ENCODE results near the gene XPNPEP3. TPM values are rescaled to one million over a fixed set of nuclear protein-coding genes. Genes with fewer than 3 reads are reported as not detected.
"Not testable (repeated sequence)": the region's sequence is repeated elsewhere in the genome, so short reads cannot be mapped to it uniquely, and the experiment has no call there.

Gene XPNPEP3
- total RNA-seq, 2 experiments from 2014 or later = 24.4 to 25.5 TPM

DNA sequence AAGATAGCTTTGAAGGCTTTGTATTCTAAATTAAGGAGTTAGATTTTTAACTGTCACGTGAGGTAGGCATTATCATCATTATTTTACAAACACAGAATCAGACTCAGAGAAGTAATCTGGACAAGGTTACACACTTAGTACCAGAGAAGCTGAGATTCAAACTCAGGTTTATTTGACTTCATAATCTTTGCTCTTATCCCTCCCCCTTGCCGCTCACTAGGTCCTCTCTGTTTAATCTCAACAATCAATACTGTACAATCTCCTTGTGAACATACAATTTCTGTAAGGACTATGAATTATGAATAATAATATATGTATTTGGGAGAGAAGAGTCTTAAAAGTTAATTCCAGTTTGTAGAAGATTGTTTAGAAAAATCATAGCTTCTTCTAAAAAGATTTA lies 10.2 kb downstream of the XPNPEP3 start:
- no peak for ATAC-seq
- H3K4me1 Mint-ChIP-seq (ENCODE audit: low read depth) = peaks cover 9% of the 10 kb centered on the region
- intact Hi-C loops (cut with micrococcal nuclease) = no loop called here
- no peaks in the 10 kb centered on the region for H3K9me3 Mint-ChIP-seq
- no peaks in the 10 kb centered on the region for H3K27me3 Mint-ChIP-seq
- peaks cover 9% of the 10 kb centered on the region for H3K36me3 Mint-ChIP-seq (ENCODE audit: low read depth)
- ChIA-PET CTCF (interaction anchor here (1.0 to 1.7 kb wide), 7 partner anchors 10 to 179 kb away, joined by 3 to 7 read pairs (median 4); partner anchors contain the start of genes ST13 and XPNPEP3), POLR2A (interaction anchor here (1.0 to 1.4 kb wide), 3 partner anchors 10 to 30 kb away, joined by 3 to 5 read pairs (median 5); partner anchors contain the start of gene XPNPEP3)
- DNase-seq = no peak
- no peak overlapping the region for H3K4me3 Mint-ChIP-seq
- H3K27ac Mint-ChIP-seq = no peak overlapping the region
- TF ChIP-seq, protein P1, sequence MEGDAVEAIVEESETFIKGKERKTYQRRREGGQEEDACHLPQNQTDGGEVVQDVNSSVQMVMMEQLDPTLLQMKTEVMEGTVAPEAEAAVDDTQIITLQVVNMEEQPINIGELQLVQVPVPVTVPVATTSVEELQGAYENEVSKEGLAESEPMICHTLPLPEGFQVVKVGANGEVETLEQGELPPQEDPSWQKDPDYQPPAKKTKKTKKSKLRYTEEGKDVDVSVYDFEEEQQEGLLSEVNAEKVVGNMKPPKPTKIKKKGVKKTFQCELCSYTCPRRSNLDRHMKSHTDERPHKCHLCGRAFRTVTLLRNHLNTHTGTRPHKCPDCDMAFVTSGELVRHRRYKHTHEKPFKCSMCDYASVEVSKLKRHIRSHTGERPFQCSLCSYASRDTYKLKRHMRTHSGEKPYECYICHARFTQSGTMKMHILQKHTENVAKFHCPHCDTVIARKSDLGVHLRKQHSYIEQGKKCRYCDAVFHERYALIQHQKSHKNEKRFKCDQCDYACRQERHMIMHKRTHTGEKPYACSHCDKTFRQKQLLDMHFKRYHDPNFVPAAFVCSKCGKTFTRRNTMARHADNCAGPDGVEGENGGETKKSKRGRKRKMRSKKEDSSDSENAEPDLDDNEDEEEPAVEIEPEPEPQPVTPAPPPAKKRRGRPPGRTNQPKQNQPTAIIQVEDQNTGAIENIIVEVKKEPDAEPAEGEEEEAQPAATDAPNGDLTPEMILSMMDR (IDR thresholded peaks at IDR 0.05) = no peak

DNA sequence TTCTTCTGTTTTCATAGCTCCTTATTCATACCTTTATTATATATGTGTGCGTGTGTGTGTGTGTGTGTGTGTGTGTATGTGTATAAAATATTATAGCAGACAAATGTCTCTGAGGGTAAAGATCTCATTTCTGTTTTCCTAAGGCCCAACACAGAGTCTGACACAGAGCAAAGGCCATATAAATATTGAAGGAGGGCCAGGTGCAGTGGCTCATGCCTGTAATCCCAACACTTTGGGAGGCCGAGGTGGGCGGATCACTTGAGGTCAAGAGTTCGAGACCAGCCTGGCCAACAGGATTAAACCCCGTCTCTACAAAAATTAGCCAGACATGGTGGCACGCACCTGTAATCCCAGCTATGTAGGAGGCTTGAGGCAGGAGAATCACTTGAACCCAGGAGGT lies 11.4 kb downstream of the XPNPEP3 start:
- H3K9me3 Mint-ChIP-seq, H3K4me3 Mint-ChIP-seq: not testable (repeated sequence)

GRCh38 chr22:40874016-40874415 lies 17.1 kb downstream of the XPNPEP3 start:
- intact Hi-C loops (cut with micrococcal nuclease) = no loop called here
- Mint-ChIP-seq H3K4me1 (ENCODE audit: low read depth) (no peaks in the 10 kb centered on the region), H3K27ac (no peak overlapping the region), H3K36me3 (ENCODE audit: low read depth) (peaks cover 7% of the 10 kb centered on the region), H3K27me3 (no peaks in the 10 kb centered on the region), H3K9me3 (no peaks in the 10 kb centered on the region), H3K4me3 (no peak overlapping the region)
- TF ChIP-seq, protein P1 (IDR thresholded peaks at IDR 0.05) = no peak
- POLR2A ChIA-PET = interaction anchor here (0.9 kb wide), 1 partner anchor 11 kb away, joined by 3 read pairs; no protein-coding TSS in a partner anchor
- DNase-seq (no peak), ATAC-seq (no peak)
- CTCF ChIA-PET = interaction anchor here (0.7 to 1.5 kb wide), 2 partner anchors 25 to 42 kb away, joined by 3 to 7 read pairs; no protein-coding TSS in a partner anchor

More for the DNA sequence above, 11.4 kb downstream of the XPNPEP3 start:
- ChIA-PET CTCF (interaction anchor here (1.3 to 1.6 kb wide), 3 partner anchors 8 to 25 kb away, joined by 3 to 4 read pairs (median 4); no protein-coding TSS in a partner anchor), POLR2A (interaction anchor here (0.8 to 1.0 kb wide), 2 partner anchors 9 to 32 kb away, joined by 3 to 5 read pairs; no protein-coding TSS in a partner anchor)
- ATAC-seq; intact Hi-C loops (cut with micrococcal nuclease); H3K36me3 Mint-ChIP-seq (ENCODE audit: low read depth); DNase-seq; H3K4me1 Mint-ChIP-seq (ENCODE audit: low read depth); H3K27ac Mint-ChIP-seq; H3K27me3 Mint-ChIP-seq: not testable (repeated sequence)

DNA sequence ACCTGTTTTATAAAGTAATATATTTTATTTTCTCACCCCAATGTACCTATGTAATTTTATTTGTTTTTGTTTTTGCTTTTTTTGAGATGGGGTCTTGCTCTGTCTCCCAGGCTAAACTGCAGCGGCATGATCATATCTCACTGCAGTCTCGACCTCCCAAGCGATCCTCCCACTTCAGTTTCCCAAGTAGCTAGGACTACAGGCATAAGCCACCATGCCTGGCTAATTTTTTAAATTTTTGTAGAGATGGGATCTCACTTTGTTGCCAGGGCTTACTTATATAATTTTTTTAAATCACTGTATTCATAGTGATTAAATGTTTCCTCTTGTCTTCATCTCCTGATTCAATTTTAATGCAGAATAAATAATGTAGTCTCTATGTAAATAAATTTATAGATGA lies 18.2 kb downstream of the XPNPEP3 start:
- peaks cover 4% of the 10 kb centered on the region for H3K36me3 Mint-ChIP-seq (ENCODE audit: low read depth)
- TF ChIP-seq, protein P1 (IDR thresholded peaks at IDR 0.05) = no peak
- CTCF ChIA-PET = no interaction called here
- intact Hi-C loops (cut with micrococcal nuclease) = no loop called here
- no peak overlapping the region for H3K27ac Mint-ChIP-seq
- no peak overlapping the region for H3K4me3 Mint-ChIP-seq
- DNase-seq (no peak), ATAC-seq (no peak)
- no peaks in the 10 kb centered on the region for H3K27me3 Mint-ChIP-seq
- H3K9me3 Mint-ChIP-seq = no peaks in the 10 kb centered on the region
- POLR2A ChIA-PET = no interaction called here
- no peaks in the 10 kb centered on the region for H3K4me1 Mint-ChIP-seq (ENCODE audit: low read depth)

DNA sequence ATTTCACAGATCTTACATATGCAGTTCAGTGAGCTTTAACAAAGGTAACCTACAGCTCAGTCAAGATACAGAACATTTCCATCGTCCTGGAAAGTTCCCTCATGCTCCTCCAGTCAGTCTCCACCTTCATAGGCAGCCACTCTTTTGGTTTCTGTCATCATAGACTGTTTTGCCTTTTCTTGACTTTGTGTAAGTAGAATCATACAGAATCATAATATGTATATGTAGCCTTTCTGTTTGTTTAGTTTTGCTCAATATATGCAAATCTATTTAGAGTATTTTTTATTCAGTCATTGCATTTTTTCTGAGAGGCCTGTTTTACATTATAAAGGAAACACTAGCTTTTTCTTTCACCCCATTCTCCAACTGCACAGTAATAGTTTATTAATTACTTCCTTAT lies 20.0 kb downstream of the XPNPEP3 start:
- POLR2A ChIA-PET = interaction anchor here (1.0 to 1.7 kb wide), 2 partner anchors 9 to 16 kb away, joined by 3 to 4 read pairs; no protein-coding TSS in a partner anchor

More for the DNA sequence above, 20.0 kb downstream of the XPNPEP3 start:
- Mint-ChIP-seq H3K4me3 (no peak overlapping the region), H3K9me3 (no peaks in the 10 kb centered on the region), H3K27me3 (no peaks in the 10 kb centered on the region), H3K36me3 (ENCODE audit: low read depth) (peaks cover 8% of the 10 kb centered on the region), H3K27ac (no peak overlapping the region), H3K4me1 (ENCODE audit: low read depth) (no peaks in the 10 kb centered on the region)
- TF ChIP-seq, protein P1 (IDR thresholded peaks at IDR 0.05) = no peak
- CTCF ChIA-PET = interaction anchor here (0.9 to 1.9 kb wide), 3 partner anchors 9 to 46 kb away, joined by 3 to 9 read pairs (median 4); no protein-coding TSS in a partner anchor
- no peak for ATAC-seq
- no peak for DNase-seq
- intact Hi-C loops (cut with micrococcal nuclease) = no loop called here
